ENCODE measurements around the gene SNX22. TPM values are rescaled to one million over a fixed set of nuclear protein-coding genes. Genes with fewer than 3 reads are reported as not detected.

The SNX22 gene
- polyA plus RNA-seq, 2 of the 4 experiments (the other 2 are of a cell fraction) = 0.22 to 1.1 TPM

GRCh38 chr15:64185146-64185911 lies 33.8 kb downstream of the SNX22 start:
- no peaks in the 10 kb centered on the region for H3K4me1 ChIP-seq
- TF ChIP-seq CHD4 (IDR thresholded peaks at IDR 0.05; ENCODE audit: borderline replicate concordance) = no peak
- TF ChIP-seq MAFK (IDR thresholded peaks at IDR 0.05; ENCODE audit: partially characterized antibody) = peak; percentile 10
- TF ChIP-seq BHLHE40 (IDR thresholded peaks at IDR 0.05; ENCODE audit: low read depth, low read length) = no peak
- TF ChIP-seq CHD2 (IDR thresholded peaks at IDR 0.05; ENCODE audit: low read length, partially characterized antibody) = no peak
- TF ChIP-seq FOSL2 (IDR thresholded peaks at IDR 0.05) = no peak
- no peak for TF ChIP-seq FOSL2 (CRISPR knock-in tag; IDR thresholded peaks at IDR 0.05)
- H3K27ac ChIP-seq = no peak overlapping the region
- DNase-seq (ENCODE audit: low read depth in 1 of 2, low spot score in 1 of 2) = no peak
- WGBS (ENCODE audit: missing lambda C conversion rate) = 91% methylated on average over 9 of the region's 9 CpGs
- H3K9me3 ChIP-seq = no peaks in the 10 kb centered on the region
- FAIRE-seq = no peak
- ChIA-PET POLR2A (interaction anchor here (0.6 kb wide), 1 partner anchor 22 kb away, joined by 6 read pairs; the partner anchor contains the start of gene PPIB), CTCF (interaction anchor here (0.6 to 2.3 kb wide), 10 partner anchors 9 to 496 kb away, joined by 3 to 11 read pairs (median 3); partner anchors contain the start of gene PPIB)
- no peak for ATAC-seq
- no peak overlapping the region for H3K4me3 ChIP-seq
- H3K4me2 ChIP-seq = no peak overlapping the region

- Histone ChIP-seq H3K27ac (no peak overlapping the region), H3K4me1 (no peaks in the 10 kb centered on the region), H3K4me2 (no peak overlapping the region), H3K9me3 (no peaks in the 10 kb centered on the region), H3K4me3 (no peak overlapping the region)
- ATAC-seq (no peak), DNase-seq (ENCODE audit: low read depth in 1 of 2, low spot score in 1 of 2) (no peak), FAIRE-seq (peak; percentile 93)
- WGBS (ENCODE audit: missing lambda C conversion rate) = 93% methylated on average over 2 of the region's 2 CpGs
- TF ChIP-seq, protein P1, sequence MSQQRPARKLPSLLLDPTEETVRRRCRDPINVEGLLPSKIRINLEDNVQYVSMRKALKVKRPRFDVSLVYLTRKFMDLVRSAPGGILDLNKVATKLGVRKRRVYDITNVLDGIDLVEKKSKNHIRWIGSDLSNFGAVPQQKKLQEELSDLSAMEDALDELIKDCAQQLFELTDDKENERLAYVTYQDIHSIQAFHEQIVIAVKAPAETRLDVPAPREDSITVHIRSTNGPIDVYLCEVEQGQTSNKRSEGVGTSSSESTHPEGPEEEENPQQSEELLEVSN (IDR thresholded peaks at IDR 0.05; ENCODE audit: borderline replicate concordance, low read depth) = no peak
- TF ChIP-seq EP300 (IDR thresholded peaks at IDR 0.05) = no peak
- no peak for TF ChIP-seq HMGXB4 (CRISPR knock-in tag; IDR thresholded peaks at IDR 0.05; ENCODE audit: borderline replicate concordance)
- no peak for TF ChIP-seq KDM5A (IDR thresholded peaks at IDR 0.05)
- no peak for TF ChIP-seq ZC3H11A (IDR thresholded peaks at IDR 0.05)
- no peak for TF ChIP-seq JUNB (IDR thresholded peaks at IDR 0.05)
- TF ChIP-seq, protein P2, sequence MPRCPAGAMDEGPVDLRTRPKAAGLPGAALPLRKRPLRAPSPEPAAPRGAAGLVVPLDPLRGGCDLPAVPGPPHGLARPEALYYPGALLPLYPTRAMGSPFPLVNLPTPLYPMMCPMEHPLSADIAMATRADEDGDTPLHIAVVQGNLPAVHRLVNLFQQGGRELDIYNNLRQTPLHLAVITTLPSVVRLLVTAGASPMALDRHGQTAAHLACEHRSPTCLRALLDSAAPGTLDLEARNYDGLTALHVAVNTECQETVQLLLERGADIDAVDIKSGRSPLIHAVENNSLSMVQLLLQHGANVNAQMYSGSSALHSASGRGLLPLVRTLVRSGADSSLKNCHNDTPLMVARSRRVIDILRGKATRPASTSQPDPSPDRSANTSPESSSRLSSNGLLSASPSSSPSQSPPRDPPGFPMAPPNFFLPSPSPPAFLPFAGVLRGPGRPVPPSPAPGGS (IDR thresholded peaks at IDR 0.05) = no peak
- no peak for TF ChIP-seq MAZ (IDR thresholded peaks at IDR 0.05; ENCODE audit: borderline replicate concordance, low read depth, low read length)
- TF ChIP-seq ESRRA (IDR thresholded peaks at IDR 0.05; ENCODE audit: borderline replicate concordance, low read length) = no peak
- TF ChIP-seq HOXB5 (CRISPR knock-in tag; IDR thresholded peaks at IDR 0.05) = no peak
- TF ChIP-seq, protein P3, sequence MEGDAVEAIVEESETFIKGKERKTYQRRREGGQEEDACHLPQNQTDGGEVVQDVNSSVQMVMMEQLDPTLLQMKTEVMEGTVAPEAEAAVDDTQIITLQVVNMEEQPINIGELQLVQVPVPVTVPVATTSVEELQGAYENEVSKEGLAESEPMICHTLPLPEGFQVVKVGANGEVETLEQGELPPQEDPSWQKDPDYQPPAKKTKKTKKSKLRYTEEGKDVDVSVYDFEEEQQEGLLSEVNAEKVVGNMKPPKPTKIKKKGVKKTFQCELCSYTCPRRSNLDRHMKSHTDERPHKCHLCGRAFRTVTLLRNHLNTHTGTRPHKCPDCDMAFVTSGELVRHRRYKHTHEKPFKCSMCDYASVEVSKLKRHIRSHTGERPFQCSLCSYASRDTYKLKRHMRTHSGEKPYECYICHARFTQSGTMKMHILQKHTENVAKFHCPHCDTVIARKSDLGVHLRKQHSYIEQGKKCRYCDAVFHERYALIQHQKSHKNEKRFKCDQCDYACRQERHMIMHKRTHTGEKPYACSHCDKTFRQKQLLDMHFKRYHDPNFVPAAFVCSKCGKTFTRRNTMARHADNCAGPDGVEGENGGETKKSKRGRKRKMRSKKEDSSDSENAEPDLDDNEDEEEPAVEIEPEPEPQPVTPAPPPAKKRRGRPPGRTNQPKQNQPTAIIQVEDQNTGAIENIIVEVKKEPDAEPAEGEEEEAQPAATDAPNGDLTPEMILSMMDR (IDR thresholded peaks at IDR 0.05) = no peak
- no peak for TF ChIP-seq CBX2 (IDR thresholded peaks at IDR 0.05; ENCODE audit: borderline replicate concordance, low read depth)
- no peak for TF ChIP-seq PHF8 (IDR thresholded peaks at IDR 0.05; ENCODE audit: borderline replicate concordance, low read depth)
- TF ChIP-seq ZSCAN20 (CRISPR knock-in tag; IDR thresholded peaks at IDR 0.05) = no peak
- no peak for TF ChIP-seq ZNF302 (CRISPR knock-in tag; IDR thresholded peaks at IDR 0.05)
- no peak for TF ChIP-seq HEYL (CRISPR knock-in tag; IDR thresholded peaks at IDR 0.05)
- TF ChIP-seq RAD21 (conservative IDR thresholded peaks at IDR 0.05 in 1 of 2, IDR thresholded peaks at IDR 0.05 in 1 of 2) = no peak
- TF ChIP-seq CHD4 (IDR thresholded peaks at IDR 0.05; ENCODE audit: borderline replicate concordance) = no peak
- no peak for TF ChIP-seq RARB (CRISPR knock-in tag; IDR thresholded peaks at IDR 0.05)
- CTCF ChIA-PET = interaction anchor here (0.6 to 1.1 kb wide), 6 partner anchors 9 to 489 kb away, joined by 3 to 4 read pairs (median 3); no protein-coding TSS in a partner anchor
- POLR2A ChIA-PET = no interaction called here
Measured at GRCh38 chr15:64187396-64188191, 36.1 kb downstream of the SNX22 start.

All from A549 (cell line).